BLaER1 treated with 17β-estradiol and CSF1 and Interleukin-3, amounts not matched to agents 10 nM and 100 nM (cell line): ENCODE measurements around the gene CEP104.

Experiments
- H3K27ac ChIP-seq, 11 experiments: shearing (Covaris generic); formaldehyde crosslinking; 2 replicates each; pipeline ENCODE4 v1.8.1; 2022
- H3K27me3 ChIP-seq, 11 experiments: shearing (Covaris generic); formaldehyde crosslinking; 2 replicates each; pipeline ENCODE4 v1.8.1; 2022
- H3K36me3 ChIP-seq, 11 experiments: shearing (Covaris generic); formaldehyde crosslinking; 2 replicates each; pipeline ENCODE4 v1.8.1; 2022
- H3K4me1 ChIP-seq, 10 experiments: shearing (Covaris generic); formaldehyde crosslinking; 2 replicates each; pipeline ENCODE4 v1.8.1; 2022
- H3K4me2 ChIP-seq, 11 experiments: shearing (Covaris generic); formaldehyde crosslinking; 2 replicates each; pipeline ENCODE4 v1.8.1; 2022
- H3K4me3 ChIP-seq, 10 experiments: shearing (Covaris generic); formaldehyde crosslinking; 2 replicates each; pipeline ENCODE4 v1.8.1; 2022
- H3K9ac ChIP-seq, 11 experiments: shearing (Covaris generic); formaldehyde crosslinking; 2 replicates each; pipeline ENCODE4 v1.8.1; 2022
- H3K9me3 ChIP-seq, 11 experiments: shearing (Covaris generic); formaldehyde crosslinking; replicated peaks in 1 of 11; 2 replicates each; pipeline ENCODE4 v1.8.1; 2022
- H4K20me1 ChIP-seq, 11 experiments: shearing (Covaris generic); formaldehyde crosslinking; 2 replicates each; pipeline ENCODE4 v1.8.1; 2022
- Cebpa-rat ChIP-seq, 11 experiments: shearing (Covaris generic); IDR thresholded peaks; 2 replicates each; pipeline ENCODE4 v1.8.1; 2022

Gene CEP104

GRCh38 chr1:3785045-3785444 is 72.0 kb downstream of the CEP104 start:
- no peak overlapping the region for H3K27ac ChIP-seq
- H3K4me2 ChIP-seq: peak overlapping the region in 9 of 11 experiments; percentile 54 to 91 (median 84); a peak in 18 of 22 replicates
- no peak for TF ChIP-seq Cebpa-rat (IDR thresholded peaks at IDR 0.05)
- peaks cover 57 to 82% (median 72%) of the 10 kb centered on the region in 11 experiments for H3K36me3 ChIP-seq
- peaks cover 70 to 100% (median 95%) of the 10 kb centered on the region in 11 experiments for H4K20me1 ChIP-seq
- H3K4me1 ChIP-seq: peaks cover 25 to 82% (median 69%) of the 10 kb centered on the region in 10 experiments
- no peak overlapping the region; a peak in 1 of 20 replicates for H3K4me3 ChIP-seq
- 0 out of 22 replicates have a peak overlapping the region, but pooled peaks of 2 of the 11 experiments have one; percentile 7 to 10 for H3K9ac ChIP-seq
- H3K9me3 ChIP-seq: no peaks in the 10 kb centered on the region
- H3K27me3 ChIP-seq: peaks cover 0 to 10% (median 0%) of the 10 kb centered on the region in 11 experiments; a peak in 3 of 22 replicates

- Histone ChIP-seq H3K9me3 (no peaks in the 10 kb centered on the region), H3K9ac (peak overlapping the region in 4 of 11 experiments; percentile 14 to 33 (median 16); a peak in 5 of 22 replicates), H3K27me3 (peaks cover 0 to 10% (median 0%) of the 10 kb centered on the region in 11 experiments; a peak in 3 of 22 replicates), H3K4me3 (peak overlapping the region in 2 of 10 experiments; percentile 2 to 27; a peak in 2 of 20 replicates), H3K4me1 (peaks cover 15 to 70% (median 57%) of the 10 kb centered on the region in 10 experiments), H3K27ac (peak overlapping the region in 4 of 11 experiments; percentile 5 to 35 (median 22); a peak in 2 of 22 replicates), H3K4me2 (peak overlapping the region in 9 of 11 experiments; percentile 54 to 91 (median 84); a peak in 18 of 22 replicates), H4K20me1 (peaks cover 68 to 100% (median 95%) of the 10 kb centered on the region in 11 experiments), H3K36me3 (peaks cover 69 to 94% (median 84%) of the 10 kb centered on the region in 11 experiments)
- TF ChIP-seq Cebpa-rat (IDR thresholded peaks at IDR 0.05): no peak
Observed at GRCh38 chr1:3783651-3784474, 73.1 kb downstream of the CEP104 start.

GRCh38 chr1:3780901-3781300 is 76.1 kb downstream of the CEP104 start:
- no peak for TF ChIP-seq Cebpa-rat (IDR thresholded peaks at IDR 0.05)
- Histone ChIP-seq H3K4me3 (no peak overlapping the region), H3K9ac (no peak overlapping the region), H3K27me3 (peaks cover 0 to 10% (median 0%) of the 10 kb centered on the region in 11 experiments; a peak in 3 of 22 replicates), H3K4me2 (no peak overlapping the region), H3K36me3 (peaks cover 61 to 82% (median 77%) of the 10 kb centered on the region in 11 experiments), H3K27ac (no peak overlapping the region), H3K9me3 (no peaks in the 10 kb centered on the region), H3K4me1 (peaks cover 22 to 70% (median 62%) of the 10 kb centered on the region in 10 experiments), H4K20me1 (peaks cover 68 to 100% (median 95%) of the 10 kb centered on the region in 11 experiments; a peak in 21 of 22 replicates)

GRCh38 chr1:3779912-3780416 is 77.0 kb downstream of the CEP104 start:
- Histone ChIP-seq H3K9me3 (no peaks in the 10 kb centered on the region), H3K27ac (no peak overlapping the region), H3K27me3 (peaks cover 0 to 9% (median 0%) of the 10 kb centered on the region in 11 experiments; a peak in 3 of 22 replicates), H4K20me1 (peaks cover 58 to 100% (median 95%) of the 10 kb centered on the region in 11 experiments; a peak in 21 of 22 replicates), H3K4me3 (no peak overlapping the region), H3K36me3 (peaks cover 52 to 73% (median 68%) of the 10 kb centered on the region in 11 experiments), H3K4me2 (no peak overlapping the region), H3K9ac (no peak overlapping the region), H3K4me1 (peaks cover 31 to 70% (median 63%) of the 10 kb centered on the region in 10 experiments)
- TF ChIP-seq Cebpa-rat (IDR thresholded peaks at IDR 0.05): no peak

GRCh38 chr1:3779265-3779911 is 77.6 kb downstream of the CEP104 start:
- H3K9ac ChIP-seq: no peak overlapping the region
- peaks cover 47 to 67% (median 62%) of the 10 kb centered on the region in 11 experiments for H3K36me3 ChIP-seq
- no peaks in the 10 kb centered on the region for H3K9me3 ChIP-seq
- no peak overlapping the region for H3K4me3 ChIP-seq
- H3K4me1 ChIP-seq: peaks cover 36 to 70% (median 63%) of the 10 kb centered on the region in 10 experiments
- peaks cover 0 to 5% (median 0%) of the 10 kb centered on the region in 11 experiments; a peak in 3 of 22 replicates for H3K27me3 ChIP-seq
- H3K27ac ChIP-seq: no peak overlapping the region
- peaks cover 53 to 97% (median 92%) of the 10 kb centered on the region in 11 experiments; a peak in 21 of 22 replicates for H4K20me1 ChIP-seq
- H3K4me2 ChIP-seq: peak overlapping the region in 2 of 11 experiments; percentile 10; a peak in 2 of 22 replicates
- TF ChIP-seq Cebpa-rat (IDR thresholded peaks at IDR 0.05): no peak

GRCh38 chr1:3778590-3779264 is 78.3 kb downstream of the CEP104 start:
- Histone ChIP-seq H4K20me1 (peaks cover 46 to 97% (median 89%) of the 10 kb centered on the region in 11 experiments; a peak in 21 of 22 replicates), H3K36me3 (peaks cover 45 to 61% (median 56%) of the 10 kb centered on the region in 11 experiments), H3K4me1 (peaks cover 41 to 70% (median 63%) of the 10 kb centered on the region in 10 experiments), H3K27me3 (no peaks in the 10 kb centered on the region; a peak in 1 of 22 replicates), H3K27ac (no peak overlapping the region), H3K4me3 (no peak overlapping the region), H3K9me3 (no peaks in the 10 kb centered on the region), H3K9ac (no peak overlapping the region), H3K4me2 (peak overlapping the region in 7 of 11 experiments; percentile 8 to 94 (median 84); a peak in 6 of 22 replicates)
- no peak for TF ChIP-seq Cebpa-rat (IDR thresholded peaks at IDR 0.05)

- Histone ChIP-seq H3K9me3 (no peaks in the 10 kb centered on the region), H3K36me3 (peaks cover 41 to 52% (median 48%) of the 10 kb centered on the region in 11 experiments), H3K27me3 (peaks cover 0 to 2% (median 0%) of the 10 kb centered on the region in 11 experiments; a peak in 3 of 22 replicates), H3K27ac (no peak overlapping the region), H3K4me3 (no peak overlapping the region), H3K4me2 (peak overlapping the region in 9 of 11 experiments; percentile 84 to 97 (median 95); a peak in 19 of 22 replicates), H4K20me1 (peaks cover 40 to 97% (median 85%) of the 10 kb centered on the region in 11 experiments; a peak in 21 of 22 replicates), H3K9ac (peak overlapping the region in 3 of 11 experiments; percentile 38 to 59 (median 51); a peak in 3 of 22 replicates), H3K4me1 (peaks cover 50 to 70% (median 63%) of the 10 kb centered on the region in 10 experiments)
- TF ChIP-seq Cebpa-rat (IDR thresholded peaks at IDR 0.05): no peak
Observed at GRCh38 chr1:3777647-3778589, 79.1 kb downstream of the CEP104 start.
